Body of pancreas (tissue), 4 donors: ENCODE measurements around the gene VGLL3. TPM values are rescaled to one million over a fixed set of nuclear protein-coding genes. Genes with fewer than 3 reads are reported as not detected.

Source experiments
- ATAC-seq: fragments of 150-250 bp; one replicate; pipeline ENCODE4 v1.9.1; 2016
- DNase-seq, 4 donors: peaks; one replicate each; pipeline ENCODE4 v3.0.0-alpha.2; 2019
- H3K27ac ChIP-seq, 4 donors: fragments of 200-600 bp; sonication (generic); 1 replicate in 3 of 4; 2 replicates in 1 of 4; pipeline versions ENCODE4 v1.5.1 to v1.6.1; 2016 to 2019; ENCODE audit warnings: mild to moderate bottlenecking in 1 of 4, mixed read lengths in 1 of 4, moderate library complexity in 1 of 4
- H3K27me3 ChIP-seq, 2 donors: fragments of 200-600 bp; sonication (generic); one replicate each; pipeline ENCODE4 v1.6.0; 2016; ENCODE audit warnings: mild to moderate bottlenecking in 1 of 2
- H3K36me3 ChIP-seq, 2 donors: fragments of 200-600 bp; sonication (generic); replicated peaks in 1 of 2; 2 replicates each; pipeline ENCODE4 v1.5.1; 2016; ENCODE audit warnings: low read depth in 2 of 2; ENCODE audit not compliant: insufficient read depth in 1 of 2
- H3K4me1 ChIP-seq: fragments of 200-600 bp; sonication (generic); one replicate; pipeline ENCODE4 v1.6.0; 2016
- H3K4me3 ChIP-seq, 2 donors: fragments of 200-600 bp; sonication (generic); 1 replicate in 1 of 2; 2 replicates in 1 of 2; pipeline ENCODE4 v1.5.1; 2016 to 2019
- H3K9me3 ChIP-seq, 3 donors: fragments of 200-600 bp; sonication (generic); 1 replicate in 2 of 3; 2 replicates in 1 of 3; pipeline ENCODE4 v1.5.1; 2016
- CTCF ChIP-seq, 7 experiments: fragments of 450-650 bp in 4 of 7; fragments of 200-600 bp in 3 of 7; sonication (generic) in 3 of 7; IDR thresholded peaks; one replicate each; pipeline ENCODE4 v1.5.1; 2016 to 2019; ENCODE audit warnings: antibody characterized with exemption in 7 of 7
- POLR2A ChIP-seq, 3 donors: fragments of 450-650 bp; IDR thresholded peaks; one replicate each; pipeline ENCODE4 v1.6.1; 2016; ENCODE audit warnings: antibody characterized with exemption in 3 of 3, mild to moderate bottlenecking in 2 of 3
- WGBS, 2 donors: methylation state at CpG; one replicate each; pipeline ENCODE4 v1.1.5; 2017; 5-methylcytosine and 5-hydroxymethylcytosine counted together
- intact Hi-C: fragments of 100-400 bp; cut with DNase I; formaldehyde crosslinking; loops from one replicate; pipeline ENCODE4 v1.15.1; 2023
- total RNA-seq, 2 donors: library from RNA; depleted of rRNA; stranded (reverse); fragments of >200 nt; gene quantifications; one replicate each; pipeline ENCODE4 v1.1.0, GENCODE V29; 2016

VGLL3 gene
- total RNA-seq, 2 donors from 2014 or later, result 10.2 to 16.1 TPM

- no peaks in the 10 kb centered on the region for H3K36me3 ChIP-seq
- intact Hi-C loops, result no loop called here
- no peaks in the 10 kb centered on the region for H3K9me3 ChIP-seq
- DNase-seq (no peak), ATAC-seq (no peak)
- no peak overlapping the region for H3K27ac ChIP-seq
- H3K27me3 ChIP-seq, result no peaks in the 10 kb centered on the region
- no peaks in the 10 kb centered on the region for H3K4me1 ChIP-seq
- no peak overlapping the region for H3K4me3 ChIP-seq
- WGBS, 2 donors, result 69 to 75% methylated on average over 3 of the region's 3 CpGs
- TF ChIP-seq CTCF (IDR thresholded peaks at IDR 0.05), result no peak
- no peak for TF ChIP-seq POLR2A (IDR thresholded peaks at IDR 0.05)
These were observed 67.9 kb downstream of the VGLL3 start for GRCh38 chr3:86923071-86923491.

GRCh38 chr3:86921971-86922680, 68.8 kb downstream of the VGLL3 start:
- intact Hi-C loops, result no loop called here
- no peaks in the 10 kb centered on the region for H3K36me3 ChIP-seq
- H3K4me1 ChIP-seq, result no peaks in the 10 kb centered on the region
- no peaks in the 10 kb centered on the region for H3K9me3 ChIP-seq
- no peak for DNase-seq
- TF ChIP-seq POLR2A (IDR thresholded peaks at IDR 0.05) (no peak), CTCF (IDR thresholded peaks at IDR 0.05) (no peak)
- 0% methylated on average over 1 of the region's 1 CpG for WGBS, 2 donors
- no peaks in the 10 kb centered on the region for H3K27me3 ChIP-seq
- no peak overlapping the region for H3K27ac ChIP-seq
- H3K4me3 ChIP-seq, result no peak overlapping the region
- no peak for ATAC-seq

- Histone ChIP-seq H3K36me3 (no peaks in the 10 kb centered on the region), H3K27ac (no peak overlapping the region), H3K9me3 (no peaks in the 10 kb centered on the region), H3K4me1 (no peaks in the 10 kb centered on the region), H3K4me3 (no peak overlapping the region), H3K27me3 (no peaks in the 10 kb centered on the region)
- WGBS, 2 donors, result 41 to 46% methylated on average over 3 of the region's 3 CpGs
- no peak for ATAC-seq
- intact Hi-C loops, result no loop called here
- no peak for DNase-seq
- no peak for TF ChIP-seq POLR2A (IDR thresholded peaks at IDR 0.05)
- TF ChIP-seq CTCF (IDR thresholded peaks at IDR 0.05), result no peak
These were observed 76.3 kb downstream of the VGLL3 start for GRCh38 chr3:86914670-86915069.

GRCh38 chr3:86913160-86913559, 77.8 kb downstream of the VGLL3 start:
- Histone ChIP-seq H3K36me3 (no peaks in the 10 kb centered on the region), H3K27ac (no peak overlapping the region), H3K9me3 (no peaks in the 10 kb centered on the region), H3K4me3 (no peak overlapping the region), H3K4me1 (no peaks in the 10 kb centered on the region), H3K27me3 (no peaks in the 10 kb centered on the region)
- no peak for TF ChIP-seq CTCF (IDR thresholded peaks at IDR 0.05)
- no peak for TF ChIP-seq POLR2A (IDR thresholded peaks at IDR 0.05)
- DNase-seq, result no peak
- WGBS, 2 donors, result 67 to 73% methylated on average over 3 of the region's 3 CpGs
- intact Hi-C loops, result no loop called here
- ATAC-seq, result no peak

GRCh38 chr3:86895202-86895601, 95.7 kb downstream of the VGLL3 start:
- H3K27ac ChIP-seq, result no peak overlapping the region
- no peaks in the 10 kb centered on the region for H3K4me1 ChIP-seq
- no peaks in the 10 kb centered on the region for H3K9me3 ChIP-seq
- ATAC-seq (no peak), DNase-seq (no peak)
- no peaks in the 10 kb centered on the region for H3K36me3 ChIP-seq
- TF ChIP-seq POLR2A (IDR thresholded peaks at IDR 0.05), result no peak
- no peak for TF ChIP-seq CTCF (IDR thresholded peaks at IDR 0.05)
- intact Hi-C loops, result no loop called here
- no peaks in the 10 kb centered on the region for H3K27me3 ChIP-seq
- H3K4me3 ChIP-seq, result no peak overlapping the region
- 91 to 96% methylated on average over 1 of the region's 1 CpG for WGBS, 2 donors
